K562 (cell line): ENCODE data around the gene HORMAD1. TPM values are rescaled to one million over a fixed set of nuclear protein-coding genes. Genes with fewer than 3 reads are reported as not detected.

Source experiments
- ATAC-seq: fragments of 200-7000 bp; cut with Tn5 transposase; 3 replicates; pipeline ENCODE4 v1.9.1; 2020; ENCODE audit warnings: moderate library complexity
- BruUV-seq: library from RNA; stranded (reverse); fragments of 400-500 nt; replicated peaks from 2 replicates; lab custom pipeline; 2021; lab: Mats Ljungman, UMichigan
- CTCF ChIA-PET: fragments of 300-600 bp; formaldehyde crosslinking; extraction: SDS; loops from one replicate; lab custom pipeline; 2021; ENCODE audit warnings: low intra/inter-chr PET ratio; lab: Yijun Ruan, JAX
- POLR2A ChIA-PET: fragments of 300-600, 350-650 bp; sonication (Branson Sonifier 250); formaldehyde crosslinking; extraction: SDS; loops from one replicate; lab custom pipeline; 2021; ENCODE audit warnings: antibody characterized with exemption, inconsistent platforms; lab: Yijun Ruan, JAX
- DNase-seq, 4 experiments: peaks; one replicate each; pipeline versions ENCODE4 v3.0.0 to v3.0.0-alpha.2; 2011 to 2018; ENCODE audit warnings: low spot score in 3 of 4, mixed read lengths in 3 of 4; ENCODE audit errors: extremely low read depth in 1 of 4
- FAIRE-seq: peaks from 2 replicates; lab custom pipeline; 2011; peaks lifted over from hg19 to GRCh38; lab: Jason Lieb, UNC
- H2AFZ ChIP-seq: 2 replicates; pipeline ENCODE4 v1.6.0; 2011; ENCODE audit warnings: low read depth, low read length, control low read depth, inconsistent platforms
- H3K27ac ChIP-seq: fragments of 200-600 bp; 3 replicates; pipeline ENCODE4 v1.8.0; 2011; ENCODE audit warnings: low read depth, mild to moderate bottlenecking, control low read depth, inconsistent platforms, low read length, moderate library complexity, mixed read lengths; ENCODE audit errors: extremely low read depth
- H3K27me3 ChIP-seq, 2 experiments: fragments of 300-600 bp in 1 of 2; 2 replicates in 1 of 2; 3 replicates in 1 of 2; pipeline versions ENCODE4 v1.6.0 to v1.8.0; 2011; ENCODE audit warnings: inconsistent platforms in 2 of 2, low read length in 2 of 2, mild to moderate bottlenecking in 1 of 2, mixed read lengths in 1 of 2, moderate library complexity in 1 of 2; ENCODE audit not compliant: control insufficient read depth in 2 of 2, insufficient read depth in 2 of 2
- H3K36me3 ChIP-seq: fragments of 300-600 bp; 3 replicates; pipeline ENCODE4 v1.8.0; 2011; ENCODE audit warnings: mild to moderate bottlenecking, low read length, inconsistent platforms; ENCODE audit not compliant: control insufficient read depth, insufficient read depth
- H3K4me1 ChIP-seq, 2 experiments: fragments of 200-600 bp in 1 of 2; replicated peaks in 1 of 2; 2 replicates in 1 of 2; 3 replicates in 1 of 2; pipeline versions ENCODE4 v1.5.1 to v1.8.0; 2011; ENCODE audit warnings: inconsistent platforms in 2 of 2, low read length in 2 of 2, mild to moderate bottlenecking in 1 of 2, mixed read lengths in 1 of 2, moderate library complexity in 1 of 2; ENCODE audit not compliant: control insufficient read depth in 2 of 2, insufficient read depth in 2 of 2
- H3K4me2 ChIP-seq: 2 replicates; pipeline ENCODE4 v1.6.1; 2011; ENCODE audit warnings: low read length, control low read depth, inconsistent platforms, mixed read lengths; ENCODE audit not compliant: insufficient read depth
- H3K4me3 ChIP-seq: fragments of 200-600 bp; sonication (generic), shearing (Covaris generic); 2 replicates; pipeline ENCODE4 v1.5.1; 2016; ENCODE audit warnings: control low read depth, inconsistent platforms
- H3K79me2 ChIP-seq: fragments of 200-600 bp; 3 replicates; pipeline ENCODE4 v1.8.0; 2011; ENCODE audit warnings: low read length, inconsistent platforms; ENCODE audit not compliant: control insufficient read depth, insufficient read depth
- H3K9ac ChIP-seq, 2 experiments: 2 replicates each; pipeline versions ENCODE4 v1.6.0 to v1.6.1; 2011; ENCODE audit warnings: low read depth in 2 of 2, low read length in 2 of 2, control low read depth in 1 of 2, inconsistent platforms in 1 of 2, mild to moderate bottlenecking in 1 of 2, mixed read lengths in 1 of 2; ENCODE audit not compliant: insufficient read depth in 1 of 2
- H3K9me1 ChIP-seq: one replicate; pipeline ENCODE4 v1.6.0; 2011; ENCODE audit warnings: inconsistent platforms, mild to moderate bottlenecking, low read length, moderate library complexity; ENCODE audit not compliant: control insufficient read depth, insufficient read depth
- H3K9me3 ChIP-seq: replicated peaks from 2 replicates; pipeline ENCODE4 v1.5.1; 2011; ENCODE audit warnings: low read depth, low read length, inconsistent platforms; ENCODE audit not compliant: control insufficient read depth, insufficient read depth
- H4K20me1 ChIP-seq: replicated peaks from 2 replicates; pipeline ENCODE4 v1.6.1; 2011; ENCODE audit warnings: low read length, inconsistent platforms, mixed read lengths; ENCODE audit not compliant: control insufficient read depth, insufficient read depth
- CBFA2T2 ChIP-seq: fragments of 450-650 bp; conservative IDR thresholded peaks from 2 replicates; pipeline ENCODE4 v1.6.1; 2017; ENCODE audit warnings: mild to moderate bottlenecking
- ELK1 ChIP-seq: sonication (generic); formaldehyde crosslinking; IDR thresholded peaks from 2 replicates; pipeline ENCODE4 v1.8.1; 2022; ENCODE audit warnings: missing genetic modification reagents
- PCBP1 ChIP-seq: fragments of 200-400 bp; formaldehyde crosslinking; IDR thresholded peaks from 2 replicates; pipeline ENCODE4 v1.6.1; 2018; ENCODE audit warnings: mild to moderate bottlenecking, low read depth, low read length; ENCODE audit not compliant: poor library complexity, severe bottlenecking
- POLR3G ChIP-seq: IDR thresholded peaks from 2 replicates; pipeline ENCODE4 v1.6.1; 2011; ENCODE audit not compliant: insufficient read length, insufficient replicate concordance; ENCODE audit errors: extremely low read depth
- RNF219 ChIP-seq: fragments of 250-450 bp; sonication (Bioruptor Pico); IDR thresholded peaks from 2 replicates; pipeline ENCODE4 v1.5.0; 2022; ENCODE audit warnings: mild to moderate bottlenecking
- WGBS: fragments of 100-300 bp; shearing (Covaris generic); methylation state at CpG from one replicate; pipeline ENCODE4 v1.1.6; 2016; ENCODE audit warnings: low coverage, mixed read lengths; ENCODE audit not compliant: insufficient coverage; ENCODE audit errors: missing lambda C conversion rate; 5-methylcytosine and 5-hydroxymethylcytosine counted together
- in situ Hi-C: fragments of 300-500 bp; cut with MboI; formaldehyde crosslinking; loops from 4 replicates; pipeline ENCODE4 v1.15.0; 2018; ENCODE audit warnings: inconsistent platforms, mixed read lengths
- intact Hi-C: fragments of 100-400 bp; cut with micrococcal nuclease; formaldehyde crosslinking; loops from 2 replicates; pipeline ENCODE4 v1.14.2; 2022
- polyA plus RNA-seq, 8 experiments: library from polyadenylated mRNA; depleted of rRNA in 4 of 8; stranded (reverse) in 5 of 8; unstranded in 3 of 8; fragments of >200 nt; fragmentation: Nextera tagmentation in 2 of 8; fragmentation: Illumina TruSeq in 1 of 8; extraction: Ambion mirVana in 2 of 8; extraction: Trizol in 1 of 8; gene quantifications; 2 replicates each; pipeline versions ENCODE4 v1.2.1 to v1.2.3, GENCODE V29; 2011 to 2014; ENCODE audit warnings: inconsistent platforms in 1 of 8, missing spikeins in 1 of 8
- total RNA-seq, 7 experiments: library from RNA; depleted of rRNA in 6 of 7; stranded (reverse); fragments of >200 nt in 6 of 7; fragmentation: Illumina TruSeq in 2 of 7; extraction: Trizol in 2 of 7; gene quantifications; 2 replicates each; pipeline versions ENCODE4 v1.2.1 to v1.2.3, GENCODE V29; 2011 to 2021; ENCODE audit warnings: low replicate concordance in 1 of 7

Gene HORMAD1
- total and polyA plus RNA-seq, 9 of the 15 experiments (the other 6 are each of a cell fraction or from before 2014, with no cell fraction given): not detected

GRCh38 chr1:150753416-150753815 is 32.7 kb upstream of the HORMAD1 start:
- no TSS peak for BruUV-seq
- H3K9ac ChIP-seq: no peak overlapping the region
- H3K27ac ChIP-seq: no peak overlapping the region; the same call in 2 of the 3 replicates
- H3K9me3 ChIP-seq: no peaks in the 10 kb centered on the region
- peak overlapping the region; percentile 47; the same call in 1 of the 2 replicates for H2AFZ ChIP-seq
- ATAC-seq (no peak), DNase-seq (no peak), FAIRE-seq (no peak)
- TF ChIP-seq ELK1 (CRISPR knock-in tag) (no peak), RNF219 (CRISPR knock-in tag) (no peak), PCBP1 (no peak), POLR3G (no peak), CBFA2T2 (no peak)
- H3K4me3 ChIP-seq: no peak overlapping the region
- H3K36me3 ChIP-seq: no peaks in the 10 kb centered on the region
- peaks cover 0 to 7% of the 10 kb centered on the region in 2 experiments; a peak in 2 of 5 replicates for H3K4me1 ChIP-seq
- ChIA-PET CTCF (no interaction called here), POLR2A (no interaction called here)
- intact Hi-C loops (no loop called here), in situ Hi-C loops (no loop called here)
- 60% methylated on average over 2 of the region's 2 CpGs for WGBS
- H3K9me1 ChIP-seq: no peaks in the 10 kb centered on the region
- H4K20me1 ChIP-seq: no peaks in the 10 kb centered on the region
- H3K4me2 ChIP-seq: no peak overlapping the region
- H3K79me2 ChIP-seq: no peaks in the 10 kb centered on the region
- no peaks in the 10 kb centered on the region for H3K27me3 ChIP-seq
